Suprapubic skin (tissue), 4 donors: ENCODE data around the gene MED19. TPM values are rescaled to one million over a fixed set of nuclear protein-coding genes. Genes with fewer than 3 reads are reported as not detected.

Experiments used
- DNase-seq, 2 donors: peaks; one replicate each; pipeline ENCODE4 v3.0.0-alpha.2; 2019; ENCODE audit warnings: low spot score in 2 of 2
- H3K27ac ChIP-seq: fragments of 200-600 bp; sonication (generic); one replicate; pipeline ENCODE4 v1.5.1; 2019
- H3K27me3 ChIP-seq: fragments of 200-600 bp; sonication (generic); one replicate; pipeline ENCODE4 v1.5.1; 2019
- H3K36me3 ChIP-seq: fragments of 200-600 bp; sonication (generic); one replicate; pipeline ENCODE4 v1.5.1; 2019
- H3K4me1 ChIP-seq: fragments of 200-600 bp; sonication (generic); one replicate; pipeline ENCODE4 v1.5.1; 2019
- H3K4me3 ChIP-seq: fragments of 200-600 bp; sonication (generic); one replicate; pipeline ENCODE4 v1.5.1; 2019; ENCODE audit warnings: mild to moderate bottlenecking
- H3K9me3 ChIP-seq: fragments of 200-600 bp; sonication (generic); one replicate; pipeline ENCODE4 v1.5.1; 2019
- CTCF ChIP-seq, 2 donors: fragments of 200-600 bp in 1 of 2; fragments of 450-650 bp in 1 of 2; sonication (generic) in 1 of 2; IDR thresholded peaks; one replicate each; pipeline ENCODE4 v1.5.1; 2016 to 2019; ENCODE audit warnings: antibody characterized with exemption in 2 of 2, mild to moderate bottlenecking in 1 of 2, moderate library complexity in 1 of 2
- EP300 ChIP-seq: sonication (generic); formaldehyde crosslinking; IDR thresholded peaks from one replicate; pipeline ENCODE4 v1.6.1; 2017; ENCODE audit warnings: antibody characterized with exemption
- POLR2A ChIP-seq, 2 donors: fragments of 450-650 bp; IDR thresholded peaks; one replicate each; pipeline ENCODE4 v1.6.1; 2017; ENCODE audit warnings: antibody characterized with exemption in 2 of 2, mild to moderate bottlenecking in 2 of 2, moderate library complexity in 2 of 2
- POLR2AphosphoS5 ChIP-seq, 3 donors: sonication (generic); formaldehyde crosslinking; IDR thresholded peaks; one replicate each; pipeline ENCODE4 v1.6.1; 2017; ENCODE audit warnings: antibody characterized with exemption in 3 of 3
- WGBS: methylation state at CpG from one replicate; pipeline ENCODE4 v1.1.5; 2018; 5-methylcytosine and 5-hydroxymethylcytosine counted together
- total RNA-seq, 4 donors: library from RNA; depleted of rRNA; stranded (reverse); fragments of >200 nt; gene quantifications; one replicate each; pipeline ENCODE4 v1.1.0, GENCODE V29; 2016

Gene MED19
- total RNA-seq, 4 donors from 2014 or later, result 29.2 to 43.5 (median 32.7) TPM

GRCh38 chr11:57680552-57680874 is 31.5 kb downstream of the MED19 start:
- Histone ChIP-seq H3K36me3 (peaks cover 49% of the 10 kb centered on the region), H3K27ac (peak overlapping the region; percentile 91), H3K27me3 (no peaks in the 10 kb centered on the region), H3K4me3 (no peak overlapping the region), H3K4me1 (peaks cover 45% of the 10 kb centered on the region), H3K9me3 (no peaks in the 10 kb centered on the region)
- no peak for DNase-seq
- TF ChIP-seq CTCF (IDR thresholded peaks at IDR 0.05), result no peak
- no peak for TF ChIP-seq POLR2AphosphoS5 (IDR thresholded peaks at IDR 0.05)
- TF ChIP-seq POLR2A (IDR thresholded peaks at IDR 0.05), result no peak
- TF ChIP-seq EP300, result no peak
- 43% methylated on average over 2 of the region's 2 CpGs for WGBS

- TF ChIP-seq CTCF (IDR thresholded peaks at IDR 0.05), result no peak
- TF ChIP-seq POLR2AphosphoS5 (IDR thresholded peaks at IDR 0.05), result no peak
- TF ChIP-seq EP300, result no peak
- no peak for TF ChIP-seq POLR2A (IDR thresholded peaks at IDR 0.05)
- peak overlapping the region; percentile 91 for H3K27ac ChIP-seq
- no peaks in the 10 kb centered on the region for H3K9me3 ChIP-seq
- no peak overlapping the region for H3K4me3 ChIP-seq
- peaks cover 57% of the 10 kb centered on the region for H3K4me1 ChIP-seq
- peaks cover 43% of the 10 kb centered on the region for H3K36me3 ChIP-seq
- H3K27me3 ChIP-seq, result no peaks in the 10 kb centered on the region
- WGBS, result 47% methylated on average over 4 of the region's 4 CpGs
- DNase-seq, result no peak
Measured at GRCh38 chr11:57679396-57679795, 32.6 kb downstream of the MED19 start.

- WGBS, result 76% methylated on average over 3 of the region's 3 CpGs
- Histone ChIP-seq H3K27me3 (no peaks in the 10 kb centered on the region), H3K36me3 (peaks cover 42% of the 10 kb centered on the region), H3K4me3 (peak overlapping the region; percentile 13), H3K9me3 (no peaks in the 10 kb centered on the region), H3K4me1 (peaks cover 69% of the 10 kb centered on the region), H3K27ac (peak overlapping the region; percentile 75)
- no peak for DNase-seq
- no peak for TF ChIP-seq CTCF (IDR thresholded peaks at IDR 0.05)
- TF ChIP-seq POLR2AphosphoS5 (IDR thresholded peaks at IDR 0.05), result no peak
- no peak for TF ChIP-seq POLR2A (IDR thresholded peaks at IDR 0.05)
- no peak for TF ChIP-seq EP300
Measured at GRCh38 chr11:57675176-57675941, 36.7 kb downstream of the MED19 start.

- no peak overlapping the region for H3K4me3 ChIP-seq
- no peaks in the 10 kb centered on the region for H3K27me3 ChIP-seq
- DNase-seq, result no peak
- H3K27ac ChIP-seq, result peak overlapping the region; percentile 75
- H3K36me3 ChIP-seq, result peaks cover 42% of the 10 kb centered on the region
- H3K9me3 ChIP-seq, result no peaks in the 10 kb centered on the region
- peaks cover 67% of the 10 kb centered on the region for H3K4me1 ChIP-seq
- TF ChIP-seq CTCF (IDR thresholded peaks at IDR 0.05) (no peak), EP300 (no peak), POLR2AphosphoS5 (IDR thresholded peaks at IDR 0.05) (no peak), POLR2A (IDR thresholded peaks at IDR 0.05) (no peak)
Measured at GRCh38 chr11:57674251-57674650, 37.8 kb downstream of the MED19 start.

GRCh38 chr11:57668434-57668782 is 43.6 kb downstream of the MED19 start:
- Histone ChIP-seq H3K4me1 (peaks cover 42% of the 10 kb centered on the region), H3K36me3 (peaks cover 14% of the 10 kb centered on the region)

More at GRCh38 chr11:57668434-57668782, 43.6 kb downstream of the MED19 start:
- WGBS, result under 1% methylated on average over 26 of the region's 31 CpGs
- TF ChIP-seq CTCF (IDR thresholded peaks at IDR 0.05), result no peak
- TF ChIP-seq EP300, result no peak
- TF ChIP-seq POLR2A (IDR thresholded peaks at IDR 0.05), result no peak
- TF ChIP-seq POLR2AphosphoS5 (IDR thresholded peaks at IDR 0.05), result no peak
- H3K27me3 ChIP-seq, result no peaks in the 10 kb centered on the region
- no peaks in the 10 kb centered on the region for H3K9me3 ChIP-seq
- peak overlapping the region; percentile 98 for H3K4me3 ChIP-seq
- no peak for DNase-seq
- H3K27ac ChIP-seq, result peak overlapping the region; percentile 99
